HG03139 (cell line): ENCODE results near the gene CD72.
"Not testable (repeated sequence)": the region's sequence is repeated elsewhere in the genome, so short reads cannot be mapped to it uniquely, and the experiment has no call there.

Experiments
- ATAC-seq: cut with Tn5 transposase; IDR thresholded peaks from one replicate; pipeline ENCODE4 v1.9.1; 2021; ENCODE audit not compliant: unreplicated experiment

CD72 gene

GRCh38 chr9:35649431-35650340 is 31.5 kb upstream of the CD72 start:
- no peak for ATAC-seq

- ATAC-seq = peak; percentile 79
Observed at GRCh38 chr9:35646533-35647265, 28.5 kb upstream of the CD72 start.

DNA sequence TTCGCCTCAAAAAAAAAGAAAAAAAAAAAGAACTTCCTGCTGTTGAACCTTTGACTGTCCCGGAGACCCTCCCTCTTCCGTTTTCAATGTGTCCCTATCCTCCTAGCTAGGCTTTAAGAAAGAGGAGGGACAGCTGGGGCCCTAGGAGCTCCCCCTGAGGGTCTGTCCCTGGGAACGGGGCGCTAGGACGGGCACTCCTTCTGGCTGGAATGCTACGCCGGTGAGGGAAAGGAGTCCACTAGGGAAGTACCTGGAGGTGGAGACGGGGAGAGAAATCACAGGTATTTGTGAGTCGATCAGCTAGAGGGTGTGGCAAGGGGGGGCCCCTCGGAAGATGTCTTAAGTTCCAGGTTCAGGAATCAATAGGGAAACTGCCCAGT is 27.9 kb upstream of the CD72 start:
- ATAC-seq = no peak

DNA sequence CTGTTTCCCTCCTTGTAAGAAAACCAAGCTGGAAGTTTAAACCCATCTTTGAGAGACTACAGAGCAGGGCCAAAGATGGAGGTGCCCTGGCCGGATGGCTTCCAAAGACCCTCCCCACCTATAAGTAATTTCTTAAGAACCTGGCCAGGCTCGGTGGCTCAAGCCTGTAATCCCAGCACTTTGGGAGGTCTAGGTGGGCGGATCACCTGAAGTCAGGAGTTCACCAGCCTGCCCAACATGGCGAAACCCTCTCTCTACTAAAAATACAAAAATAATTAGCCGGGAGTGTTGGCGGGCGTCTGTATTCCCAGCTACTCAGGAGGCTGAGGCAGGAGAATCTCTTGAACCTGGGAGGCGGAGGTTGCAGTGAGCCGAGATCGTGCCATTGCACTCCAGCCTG is 27.5 kb upstream of the CD72 start:
- ATAC-seq = not testable (repeated sequence)

GRCh38 chr9:35643046-35643445 is 24.8 kb upstream of the CD72 start:
- no peak for ATAC-seq

- ATAC-seq = not testable (repeated sequence)
Observed at GRCh38 chr9:35641478-35641877, 23.3 kb upstream of the CD72 start.

- not testable (repeated sequence) for ATAC-seq
Observed at GRCh38 chr9:35640431-35640830, 22.2 kb upstream of the CD72 start.

DNA sequence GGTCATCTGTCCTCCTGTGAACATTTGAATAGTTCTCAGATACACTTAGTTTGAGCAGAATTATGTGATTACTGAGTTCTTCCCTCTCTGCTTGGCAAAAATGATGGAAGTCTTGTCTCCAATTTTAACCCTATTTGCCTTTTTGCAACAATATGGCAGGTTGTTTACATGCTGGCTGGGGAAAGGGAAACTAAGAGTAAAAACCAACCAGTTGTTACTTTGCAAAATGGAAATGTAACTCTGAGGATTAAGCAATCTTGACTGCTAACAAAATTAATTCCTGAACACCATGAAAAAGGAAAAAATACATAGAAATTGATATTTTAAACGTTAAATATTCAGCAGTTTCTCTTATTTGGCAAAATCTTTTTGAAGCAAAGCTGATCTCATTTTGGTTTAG is 21.4 kb upstream of the CD72 start:
- ATAC-seq = no peak

DNA sequence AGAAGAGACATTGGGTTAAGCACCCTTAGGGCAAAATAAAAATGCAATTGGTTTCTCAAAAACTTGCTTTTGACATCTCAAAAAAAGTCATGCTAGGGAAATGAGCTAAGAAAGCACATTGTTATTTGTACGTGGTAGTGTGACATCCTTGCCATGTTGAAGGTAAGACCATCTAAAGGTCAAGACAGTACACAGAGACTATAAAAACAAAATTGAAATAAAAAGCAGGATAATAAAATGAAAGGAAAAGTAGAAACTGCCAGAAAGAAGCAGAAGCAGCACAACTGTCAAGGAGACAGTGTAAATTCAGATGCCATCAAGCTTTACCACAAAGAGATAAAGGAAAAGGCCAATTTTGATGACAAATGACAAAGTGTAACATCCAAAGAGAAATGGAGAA is 21.0 kb upstream of the CD72 start:
- not testable (repeated sequence) for ATAC-seq

GRCh38 chr9:35638751-35639150 is 20.5 kb upstream of the CD72 start:
- ATAC-seq = not testable (repeated sequence)

DNA sequence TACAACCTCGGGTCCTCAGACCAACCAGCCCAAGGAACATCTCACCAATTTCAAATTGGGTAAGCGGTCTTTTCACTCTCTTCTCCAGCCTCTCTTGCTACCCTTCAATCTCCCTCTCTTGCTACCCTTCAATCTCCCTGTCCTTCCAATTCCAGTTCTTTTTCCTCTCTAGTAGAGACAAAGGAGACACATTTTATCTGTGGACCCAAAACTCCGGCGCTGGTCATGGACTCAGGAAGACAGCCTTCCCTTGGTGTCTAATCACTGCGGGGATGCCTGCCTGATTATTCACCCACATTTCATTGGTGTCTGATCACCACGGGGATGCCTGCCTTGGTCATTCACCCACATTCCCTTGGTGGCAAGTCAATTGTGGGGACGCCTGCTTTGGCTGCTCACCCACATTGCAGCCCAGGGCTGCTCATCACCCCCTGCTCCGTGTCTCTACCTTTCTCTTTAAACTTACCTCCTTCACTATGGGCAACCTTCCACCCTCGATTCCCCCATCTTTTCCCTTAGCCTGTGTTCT is 19.3 kb upstream of the CD72 start:
- not testable (repeated sequence) for ATAC-seq

- ATAC-seq = not testable (repeated sequence)
Observed at GRCh38 chr9:35636877-35637246, 18.6 kb upstream of the CD72 start.

- ATAC-seq = no peak
Observed at GRCh38 chr9:35636135-35636876, 18.1 kb upstream of the CD72 start.

- ATAC-seq = no peak
Observed at GRCh38 chr9:35635730-35636129, 17.5 kb upstream of the CD72 start.

- no peak for ATAC-seq
Observed at GRCh38 chr9:35629597-35629996, 11.4 kb upstream of the CD72 start.

- ATAC-seq = no peak
Observed at GRCh38 chr9:35628389-35628991, 10.3 kb upstream of the CD72 start.

- no peak for ATAC-seq
Observed at GRCh38 chr9:35627575-35627974, 9.4 kb upstream of the CD72 start.

- ATAC-seq = no peak
Observed at GRCh38 chr9:35619800-35620158, 1.6 kb upstream of the CD72 start.

DNA sequence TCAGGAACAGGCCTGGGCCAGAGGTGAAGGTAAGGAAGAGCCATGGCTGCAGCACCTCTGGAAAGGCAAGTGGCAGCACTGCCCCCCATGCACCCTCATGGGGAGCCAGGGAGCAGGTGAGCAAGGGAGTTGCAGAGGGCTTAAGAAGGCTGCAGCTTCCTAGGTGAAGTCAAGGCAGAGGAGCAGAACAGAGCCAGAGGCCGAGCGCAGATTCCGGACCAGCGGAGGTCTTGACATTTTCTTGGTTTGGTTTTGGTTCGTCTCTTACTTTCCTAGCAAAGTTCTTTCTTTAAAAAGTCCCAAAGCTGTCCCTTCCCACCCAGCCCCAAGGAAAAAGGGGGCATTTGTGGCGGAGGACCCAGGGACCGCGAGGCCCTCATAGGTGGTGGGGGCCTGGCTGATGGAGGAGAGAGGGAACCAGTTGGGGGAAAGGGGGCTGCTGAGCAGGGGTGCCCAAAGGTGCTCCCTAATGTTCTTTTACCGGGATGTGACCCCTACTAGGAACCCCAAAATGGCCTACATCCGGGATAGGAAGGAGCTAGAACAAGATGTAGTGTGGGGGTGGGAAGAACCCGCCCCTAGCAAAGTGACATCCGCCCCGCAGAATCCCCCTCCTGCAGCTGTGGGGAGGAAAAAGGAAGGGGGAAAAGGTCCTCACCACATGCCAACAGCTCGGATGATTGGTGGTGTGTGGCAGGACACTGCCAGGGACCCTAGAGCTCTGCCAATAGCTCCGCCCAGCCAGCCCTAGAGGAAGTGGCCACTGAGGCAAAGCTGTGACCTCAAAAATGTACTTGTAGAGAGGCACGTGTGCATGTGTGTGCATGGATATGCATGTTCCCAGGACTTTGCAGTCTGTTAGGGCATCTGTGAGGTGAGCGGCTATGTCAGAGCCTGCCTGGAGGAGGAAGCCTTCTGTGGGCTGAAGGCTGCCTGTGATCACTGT is 914 bp upstream of the CD72 start:
- ATAC-seq = no peak

DNA sequence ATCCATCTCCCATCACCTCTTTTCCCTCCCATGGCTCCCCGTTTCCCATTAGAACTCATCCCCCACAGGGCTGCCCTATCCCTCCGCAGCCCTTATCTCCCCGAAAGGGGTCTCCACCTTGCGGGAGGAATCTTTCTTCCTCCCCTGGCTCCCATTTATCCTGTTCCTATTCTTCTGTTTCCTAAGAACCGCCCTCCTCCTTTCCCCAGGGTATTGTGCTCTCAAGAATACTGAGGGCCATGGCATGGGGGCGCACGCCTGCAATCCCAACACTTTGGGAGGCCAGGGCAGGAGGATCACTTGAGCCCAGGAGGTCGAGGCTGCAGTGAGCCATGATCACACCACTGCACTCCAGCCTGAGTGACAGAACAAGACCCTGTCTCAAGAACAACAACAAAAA is 665 bp downstream of the CD72 start:
- no peak for ATAC-seq
